Measurements from ENCODE around the gene SLC35E1.
"Not testable (repeated sequence)": the region's sequence is repeated elsewhere in the genome, so short reads cannot be mapped to it uniquely, and the experiment has no call there.

The SLC35E1 gene

GRCh38 chr19:16521715-16522289 is 50.4 kb downstream of the SLC35E1 start:
- no peak for DNase-seq
- TF ChIP-seq GATA1 (IDR thresholded peaks at IDR 0.05; ENCODE audit: low read depth, low read length) (no peak), POLR2A (IDR thresholded peaks at IDR 0.05; ENCODE audit: low read length) (no peak)

GRCh38 chr19:16520986-16521624 is 51.1 kb downstream of the SLC35E1 start:
- TF ChIP-seq GATA1 (IDR thresholded peaks at IDR 0.05; ENCODE audit: low read depth, low read length) (no peak), POLR2A (IDR thresholded peaks at IDR 0.05; ENCODE audit: low read length) (no peak)
- DNase-seq, result no peak

GRCh38 chr19:16520074-16520973 is 51.9 kb downstream of the SLC35E1 start:
- DNase-seq, result no peak
- TF ChIP-seq POLR2A (IDR thresholded peaks at IDR 0.05; ENCODE audit: low read length), result no peak
- no peak for TF ChIP-seq GATA1 (IDR thresholded peaks at IDR 0.05; ENCODE audit: low read depth, low read length)

DNA sequence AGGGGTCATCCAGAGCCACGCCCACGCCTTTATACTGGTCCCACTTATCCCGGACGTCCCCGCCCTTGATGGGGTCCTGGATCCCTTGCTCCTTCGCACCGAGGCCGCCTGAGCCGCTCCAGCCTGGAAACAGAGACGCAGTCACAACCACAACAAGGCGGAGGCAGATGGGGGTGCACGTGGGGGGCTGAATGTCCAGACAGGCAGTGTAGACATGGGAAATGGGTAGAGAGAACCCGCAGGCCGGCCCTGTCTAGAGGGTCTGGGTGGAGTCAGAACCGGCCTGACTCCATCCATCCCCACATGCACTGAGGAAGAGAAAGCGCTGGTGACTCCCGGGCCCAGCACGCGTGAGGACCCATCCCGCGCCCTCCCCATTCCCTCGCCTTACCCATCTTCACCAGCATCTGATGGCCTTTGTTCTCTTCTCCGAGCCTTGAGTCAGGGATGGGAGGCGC is 53.0 kb downstream of the SLC35E1 start:
- no peak for DNase-seq
- TF ChIP-seq POLR2A (IDR thresholded peaks at IDR 0.05; ENCODE audit: low read length) (no peak), GATA1 (IDR thresholded peaks at IDR 0.05; ENCODE audit: low read depth, low read length) (no peak)

- no peak for TF ChIP-seq POLR2A (IDR thresholded peaks at IDR 0.05; ENCODE audit: low read length)
- no peak for TF ChIP-seq GATA1 (IDR thresholded peaks at IDR 0.05; ENCODE audit: low read depth, low read length)
These were observed 53.6 kb downstream of the SLC35E1 start for GRCh38 chr19:16518483-16519229.

DNA sequence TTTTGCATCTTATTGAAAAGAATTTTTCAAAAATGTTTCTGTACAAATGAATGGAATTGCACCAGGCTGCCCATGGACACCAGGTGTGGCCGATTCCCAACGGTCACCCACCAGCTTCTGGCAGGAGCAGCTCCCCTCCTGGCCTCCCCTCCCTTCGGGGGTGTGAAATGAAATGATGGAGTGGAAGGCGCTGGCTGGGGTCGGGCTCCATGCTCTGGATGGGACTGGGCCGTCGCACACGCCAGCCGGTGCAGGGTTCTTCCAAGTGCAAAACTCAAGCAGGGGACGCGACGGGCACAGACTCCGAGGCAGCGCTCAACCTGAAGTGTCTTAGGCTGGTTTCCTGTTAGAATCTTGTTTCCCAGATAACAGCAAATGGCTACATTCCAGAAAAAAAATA is 54.2 kb downstream of the SLC35E1 start:
- DNase-seq, result no peak
- no peak for TF ChIP-seq GATA1 (IDR thresholded peaks at IDR 0.05; ENCODE audit: low read depth, low read length)
- TF ChIP-seq POLR2A (IDR thresholded peaks at IDR 0.05; ENCODE audit: low read length), result no peak

More at GRCh38 chr19:16518483-16519229, 53.6 kb downstream of the SLC35E1 start:
- DNase-seq, result no peak

DNA sequence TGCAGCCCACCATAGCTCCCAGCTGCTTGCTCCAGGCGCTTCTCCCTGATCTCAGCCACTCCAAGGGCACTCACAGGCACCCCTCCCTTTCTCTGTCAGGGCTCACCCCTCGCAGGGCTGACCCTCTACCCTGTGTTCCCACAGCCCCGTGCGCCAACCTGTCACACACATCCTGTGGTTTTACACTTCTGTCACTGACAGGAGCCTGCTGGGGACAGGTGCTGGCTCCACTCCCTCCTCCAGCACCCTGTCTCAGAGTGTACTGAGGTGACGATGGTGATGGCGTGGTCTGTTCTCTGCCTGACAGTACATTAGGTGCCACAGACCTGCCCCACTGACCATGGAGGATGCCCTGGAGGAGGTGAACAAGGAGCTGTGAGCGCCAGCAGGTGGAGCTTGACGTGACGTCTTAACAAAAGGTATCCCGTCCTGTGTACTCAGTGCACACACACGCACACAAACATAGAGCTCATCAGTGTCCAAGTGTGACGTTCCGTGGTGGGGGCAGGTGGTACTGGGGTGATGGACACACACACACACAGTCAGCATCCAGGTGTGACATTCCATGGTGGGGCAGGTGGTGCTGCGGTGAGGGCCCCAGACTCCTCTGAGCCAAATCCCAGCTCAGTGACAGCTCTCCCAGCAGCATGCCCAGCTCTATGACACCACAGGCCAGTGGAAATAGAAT is 55.1 kb downstream of the SLC35E1 start:
- TF ChIP-seq GATA1 (IDR thresholded peaks at IDR 0.05; ENCODE audit: low read depth, low read length) (no peak), POLR2A (IDR thresholded peaks at IDR 0.05; ENCODE audit: low read length) (no peak)

DNA sequence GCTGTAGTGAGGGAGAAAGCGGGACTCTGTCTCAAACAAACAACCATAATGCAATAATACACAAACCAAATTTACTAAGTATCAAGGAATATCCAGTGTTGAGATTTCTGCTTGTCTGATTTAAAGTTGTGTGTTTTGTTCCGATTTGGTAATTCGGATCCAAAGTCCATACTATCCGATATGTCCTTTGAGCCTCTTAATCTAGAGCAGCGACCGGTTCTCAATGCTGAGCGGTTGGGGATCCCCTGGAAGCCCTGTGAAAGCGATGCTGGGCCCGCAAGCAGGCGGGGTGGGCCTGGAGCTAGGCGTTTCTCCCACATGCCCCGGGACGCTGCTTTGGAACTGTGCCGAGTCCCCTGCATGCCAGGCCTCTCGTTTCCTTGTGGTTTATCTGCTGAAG is 55.8 kb downstream of the SLC35E1 start:
- TF ChIP-seq GATA1 (IDR thresholded peaks at IDR 0.05; ENCODE audit: low read depth, low read length) (no peak), POLR2A (IDR thresholded peaks at IDR 0.05; ENCODE audit: low read length) (no peak)
- DNase-seq, result no peak

More for the DNA sequence above, 55.1 kb downstream of the SLC35E1 start:
- DNase-seq, result no peak

- TF ChIP-seq POLR2A (IDR thresholded peaks at IDR 0.05; ENCODE audit: low read length) (no peak), GATA1 (IDR thresholded peaks at IDR 0.05; ENCODE audit: low read depth, low read length) (no peak)
- no peak for DNase-seq
These were observed 57.7 kb downstream of the SLC35E1 start for GRCh38 chr19:16514383-16515019.

DNA sequence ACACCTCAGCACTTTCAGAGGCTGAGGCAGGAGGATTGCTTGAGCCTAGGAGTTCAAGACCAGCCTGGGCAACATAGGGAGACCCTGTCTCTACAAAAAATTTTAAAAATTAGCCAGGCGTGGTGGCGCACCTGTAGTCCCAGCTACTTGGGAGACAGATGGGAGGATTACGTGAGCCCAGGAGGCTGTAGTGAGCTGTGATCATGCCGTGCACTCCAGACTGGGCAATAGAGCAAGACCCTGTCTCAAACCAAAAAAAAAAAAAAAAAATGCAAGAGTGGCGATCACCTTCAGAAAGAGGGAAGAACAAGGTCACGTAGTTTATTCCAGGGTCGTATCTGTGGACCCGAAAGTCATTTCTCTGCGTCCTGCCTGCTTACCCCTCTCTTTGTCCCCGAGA is 59.6 kb downstream of the SLC35E1 start:
- DNase-seq, result not testable (repeated sequence)

DNA sequence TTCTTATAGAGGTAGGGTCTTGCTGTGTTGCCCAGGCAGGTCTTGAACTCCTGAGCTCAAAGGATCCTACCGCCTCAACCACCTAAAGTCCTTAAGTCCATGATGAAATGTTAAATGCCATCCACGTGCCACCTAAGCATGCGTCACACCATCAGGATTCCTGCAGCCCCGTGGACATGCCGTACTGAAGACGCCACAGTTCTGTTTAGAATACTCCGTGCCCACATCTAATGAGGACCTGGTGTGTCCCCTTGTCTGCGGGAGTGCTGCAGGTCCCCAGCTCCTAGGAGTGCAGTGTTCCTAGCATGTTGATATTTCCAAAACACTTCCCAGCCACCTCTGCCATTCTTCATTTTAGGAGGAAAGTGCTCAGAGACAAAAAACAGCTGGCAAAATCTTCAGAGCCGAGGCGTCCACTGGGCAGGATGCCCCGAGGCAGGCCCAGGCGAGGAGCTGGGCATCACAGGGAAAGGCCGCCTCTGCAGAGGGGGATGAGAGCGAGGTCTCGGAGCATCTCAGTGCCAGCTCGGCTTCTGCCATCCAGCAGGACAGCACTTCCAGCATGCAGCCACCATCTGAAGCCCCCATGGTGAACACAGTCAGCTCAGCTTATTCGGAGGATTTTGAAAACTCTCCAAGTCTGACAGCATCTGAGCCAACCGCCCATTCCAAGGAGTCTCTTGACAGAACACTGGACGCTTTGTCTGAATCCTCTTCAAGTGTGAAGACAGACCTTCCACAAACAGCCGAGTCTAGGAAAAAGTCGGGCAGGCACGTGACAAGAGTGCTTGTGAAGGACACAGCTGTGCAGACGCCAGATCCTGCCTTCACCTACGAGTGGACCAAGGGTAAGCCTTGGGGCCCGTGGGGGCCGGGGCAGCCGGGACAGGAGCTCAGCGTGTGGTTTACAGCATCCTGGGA is 62.8 kb downstream of the SLC35E1 start:
- no peak for DNase-seq

GRCh38 chr19:16508546-16508945 is 63.7 kb downstream of the SLC35E1 start:
- no peak for DNase-seq

More for the DNA sequence above, 62.8 kb downstream of the SLC35E1 start:
- TF ChIP-seq POLR2A (IDR thresholded peaks at IDR 0.05; ENCODE audit: low read length), result no peak
- TF ChIP-seq GATA1 (IDR thresholded peaks at IDR 0.05; ENCODE audit: low read depth, low read length), result no peak

More at GRCh38 chr19:16508546-16508945, 63.7 kb downstream of the SLC35E1 start:
- TF ChIP-seq GATA1 (IDR thresholded peaks at IDR 0.05; ENCODE audit: low read depth, low read length) (no peak), POLR2A (IDR thresholded peaks at IDR 0.05; ENCODE audit: low read length) (no peak)
